HFF-Myc (cell line): ENCODE data around the gene VASP.

ENCODE experiments used
- DNase-seq: peaks from one replicate; pipeline ENCODE4 v3.0.0-alpha.2; 2011; ENCODE audit warnings: low read depth; ENCODE audit errors: extremely low read depth
- H3K4me3 ChIP-seq: replicated peaks from 2 replicates; pipeline ENCODE4 v1.5.1; 2011; ENCODE audit warnings: low read depth, mild to moderate bottlenecking, control low read depth, low read length
- CTCF ChIP-seq: IDR thresholded peaks from 2 replicates; pipeline ENCODE4 v1.5.1; 2012; ENCODE audit warnings: mild to moderate bottlenecking, low read depth, low read length, control low read depth; ENCODE audit errors: missing control alignments

The VASP gene

DNA sequence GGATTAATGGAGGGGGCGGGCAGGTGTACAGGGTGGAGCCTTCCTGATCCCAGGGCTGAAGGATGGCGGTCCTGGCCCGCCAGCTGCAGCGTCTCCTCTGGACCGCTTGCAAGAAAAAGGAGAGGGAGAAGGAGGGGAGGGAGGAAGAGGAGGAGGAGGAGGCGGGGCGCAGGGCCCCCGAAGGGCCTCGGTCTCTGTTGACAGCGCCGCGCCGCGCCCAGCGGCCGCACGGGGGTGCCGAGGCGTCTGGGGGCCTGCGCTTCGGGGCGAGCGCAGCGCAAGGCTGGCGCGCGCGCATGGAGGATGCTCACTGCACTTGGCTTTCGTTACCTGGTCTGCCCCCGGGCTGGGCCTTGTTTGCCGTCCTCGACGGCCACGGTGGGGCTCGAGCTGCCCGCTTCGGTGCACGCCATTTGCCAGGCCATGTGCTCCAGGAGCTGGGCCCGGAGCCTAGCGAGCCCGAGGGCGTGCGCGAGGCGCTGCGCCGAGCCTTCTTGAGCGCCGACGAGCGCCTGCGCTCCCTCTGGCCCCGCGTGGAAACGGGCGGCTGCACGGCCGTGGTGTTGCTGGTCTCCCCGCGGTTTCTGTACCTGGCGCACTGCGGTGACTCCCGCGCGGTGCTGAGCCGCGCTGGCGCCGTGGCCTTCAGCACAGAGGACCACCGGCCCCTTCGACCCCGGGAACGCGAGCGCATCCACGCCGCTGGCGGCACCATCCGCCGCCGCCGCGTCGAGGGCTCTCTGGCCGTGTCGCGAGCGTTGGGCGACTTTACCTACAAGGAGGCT, 8.7 kb upstream of the VASP start, which contains the start of gene PPM1N:
PPM1N (plus strand) TSS at position 33 of the 785 bp plus-strand sequence; CDS start at position 63, 30 bp downstream.
- DNase-seq: no peak
- TF ChIP-seq CTCF: peak; percentile 5
- peak within 1 kb of the TSS; percentile 38 for H3K4me3 ChIP-seq

- peak overlapping the region; percentile 38 for H3K4me3 ChIP-seq
- TF ChIP-seq CTCF: no peak
- DNase-seq: no peak
Measured at GRCh38 chr19:45499196-45500180, 7.8 kb upstream of the VASP start.

GRCh38 chr19:45500918-45501729, 6.2 kb upstream of the VASP start:
- no peak overlapping the region for H3K4me3 ChIP-seq
- DNase-seq: no peak
- TF ChIP-seq CTCF: no peak

GRCh38 chr19:45501730-45502014, 5.6 kb upstream of the VASP start:
- DNase-seq: no peak
- TF ChIP-seq CTCF: no peak
- no peak overlapping the region for H3K4me3 ChIP-seq

- TF ChIP-seq CTCF: no peak
- H3K4me3 ChIP-seq: no peak overlapping the region
- DNase-seq: no peak
Measured at GRCh38 chr19:45502111-45502510, 5.2 kb upstream of the VASP start.

DNA sequence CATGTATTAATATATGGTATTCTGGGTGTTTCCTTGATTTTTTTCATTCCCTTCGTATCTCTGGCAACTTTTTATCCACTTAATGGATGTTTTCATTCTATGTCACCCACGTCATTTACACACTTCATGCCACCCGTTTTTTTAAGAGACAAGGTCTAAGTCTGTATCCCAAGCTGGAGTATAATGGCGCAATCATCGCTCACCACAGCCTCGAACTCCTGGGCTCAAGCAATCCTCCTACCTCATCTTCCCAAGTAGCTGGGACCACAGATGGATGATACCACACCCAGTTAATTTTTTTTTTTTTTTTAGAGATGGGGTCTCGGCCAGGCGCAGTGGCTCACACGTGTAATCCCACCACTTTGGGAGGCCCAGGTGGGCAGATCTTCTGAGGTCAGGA, 3.4 kb upstream of the VASP start:
- DNase-seq: no peak
- no peak overlapping the region for H3K4me3 ChIP-seq
- TF ChIP-seq CTCF: no peak
